GM10847 (cell line): Measurements from ENCODE around the gene PRAMEF26.
"Not testable (repeated sequence)": the region's sequence is repeated elsewhere in the genome, so short reads cannot be mapped to it uniquely, and the experiment has no call there.

ENCODE experiments used
- POLR2A ChIP-seq: IDR thresholded peaks from 2 replicates; pipeline ENCODE4 v1.6.1; 2011; ENCODE audit not compliant: insufficient read length; ENCODE audit errors: extremely low read depth

PRAMEF26 gene

DNA sequence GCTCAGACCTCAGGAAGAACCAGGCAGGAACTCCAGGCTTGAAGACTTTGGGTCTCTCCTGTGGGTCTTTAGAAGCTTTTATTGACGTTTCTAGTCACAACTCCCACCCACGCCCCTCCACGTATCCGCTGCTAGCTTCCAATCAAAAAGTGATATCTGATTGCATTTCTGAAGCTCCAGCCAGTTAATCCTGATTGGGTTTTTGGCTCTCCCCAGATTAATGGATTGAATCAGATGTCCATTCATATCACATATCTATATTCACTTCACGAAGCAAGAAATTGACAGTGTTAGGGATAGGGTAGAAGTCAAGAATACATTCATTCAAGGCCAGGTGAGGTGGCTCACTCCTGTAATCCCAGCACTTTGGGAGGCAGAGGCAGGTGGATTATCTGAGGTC, at the start of gene PRAMEF26:
Gene PRAMEF26 (minus strand): TSS at position 101 of the 400 bp plus-strand sequence. CDS start 2,914 bp downstream, outside the sequence.
- TF ChIP-seq POLR2A = not testable (repeated sequence)

DNA sequence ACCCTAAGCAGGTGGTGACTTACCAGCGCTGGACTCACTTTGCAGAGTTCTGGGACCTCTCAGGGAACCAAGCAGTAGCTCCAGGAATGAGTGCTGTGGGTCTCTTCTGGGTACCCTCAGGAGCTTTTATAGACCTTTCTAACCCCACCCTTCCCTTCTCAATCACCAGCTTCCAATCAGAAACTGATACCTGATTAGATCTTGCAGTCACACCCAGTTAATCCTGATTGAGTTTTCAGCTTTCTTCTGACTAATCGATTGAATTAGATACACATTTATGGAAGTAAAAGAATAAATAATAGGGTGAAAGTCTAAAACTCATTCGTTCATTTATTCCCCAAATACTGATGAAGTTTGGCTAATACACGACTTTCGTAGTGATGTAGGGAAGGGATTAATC, 45.5 kb upstream of the PRAMEF26 start, which contains the start of gene PRAMEF13:
Gene PRAMEF13 (minus strand): TSS at position 101 of the 400 bp plus-strand sequence. CDS start 1,820 bp downstream, outside the sequence.
- TF ChIP-seq POLR2A = not testable (repeated sequence)

DNA sequence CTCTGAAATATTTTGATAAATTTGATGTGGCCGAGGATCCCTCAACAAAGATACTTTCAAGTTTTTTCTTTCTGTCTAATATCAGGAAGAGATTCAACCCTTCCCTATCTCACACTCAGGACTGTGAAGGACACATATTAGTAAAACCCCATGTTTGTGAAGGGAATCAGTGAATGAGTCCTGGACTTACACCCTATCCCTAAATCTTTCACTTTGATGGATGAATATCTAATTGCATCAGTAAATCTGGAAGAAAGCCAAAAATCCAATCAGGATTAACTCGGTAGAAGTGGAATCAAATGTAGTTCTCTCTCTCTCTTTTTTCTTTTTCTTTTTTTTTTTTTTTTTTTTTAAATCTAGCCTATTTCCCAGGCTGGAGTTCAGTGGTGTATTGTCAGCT, 15.7 kb upstream of the PRAMEF26 start, which contains the start of gene PRAMEF9:
Gene PRAMEF9 (plus strand): TSS at position 301 of the 400 bp plus-strand sequence. CDS start 3,433 bp downstream, outside the sequence.
- not testable (repeated sequence) for TF ChIP-seq POLR2A

DNA sequence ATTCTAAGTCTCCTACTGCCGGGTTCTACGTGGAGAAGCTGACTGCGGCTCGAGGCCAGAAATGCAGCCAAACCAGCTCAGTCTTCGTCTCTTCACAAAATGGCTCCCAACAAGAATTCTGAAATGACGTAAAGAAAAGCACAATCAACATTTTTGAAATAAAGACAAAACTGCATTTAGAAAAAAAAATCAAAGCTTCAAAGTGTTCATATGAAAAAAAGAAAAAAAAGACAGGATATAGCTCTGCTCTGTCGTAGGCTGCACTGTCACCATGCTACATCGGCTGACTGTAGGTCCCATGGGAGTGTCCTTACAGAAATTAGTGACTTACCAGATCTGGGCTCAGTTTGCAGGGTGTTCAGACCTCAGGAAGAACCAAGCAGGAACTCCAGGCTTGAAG, 9.7 kb upstream of the PRAMEF26 start, which contains the start of gene HNRNPCL4:
Gene HNRNPCL4 (minus strand): TSS at position 101 of the 400 bp plus-strand sequence. CDS start 164 bp downstream, outside the sequence.
- not testable (repeated sequence) for TF ChIP-seq POLR2A

DNA sequence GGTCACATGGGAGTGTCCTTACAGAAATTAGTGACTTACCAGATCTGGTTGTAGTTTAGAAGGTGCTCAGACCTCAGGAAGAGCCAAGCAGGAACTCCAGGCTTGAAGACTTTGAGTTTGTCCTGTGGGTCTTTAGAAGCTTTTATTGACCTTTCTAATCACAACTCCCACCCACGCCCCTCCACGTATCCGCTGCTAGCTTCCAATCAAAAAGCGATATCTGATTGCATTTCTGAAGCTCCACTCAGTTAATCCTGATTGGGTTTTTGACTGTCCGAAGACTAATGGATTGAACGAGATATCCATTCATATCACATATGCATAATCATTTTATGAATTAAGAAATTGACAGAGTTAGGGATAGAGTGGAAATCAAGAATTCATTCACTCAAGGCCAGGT, 39.1 kb downstream of the PRAMEF26 start, which contains the start of gene HNRNPCL2:
Gene HNRNPCL2 (minus strand): TSS at position 101 of the 400 bp plus-strand sequence. CDS start 454 bp downstream, outside the sequence.
- not testable (repeated sequence) for TF ChIP-seq POLR2A
